ENCODE results near the gene CD40LG.

GRCh38 chrX:136626891-136627290, 21.1 kb upstream of the CD40LG start:
- TF ChIP-seq CTCF (IDR thresholded peaks at IDR 0.05), result no peak
- TF ChIP-seq POLR2A (IDR thresholded peaks at IDR 0.05), result no peak

Measured in lower leg skin (tissue), 3 donors.